ENCODE data around the gene MED7. TPM values are rescaled to one million over a fixed set of nuclear protein-coding genes. Genes with fewer than 3 reads are reported as not detected.

MED7 gene
- total and polyA plus RNA-seq, 2 of the 8 experiments (the other 6 are each of a cell fraction or from before 2014, with no cell fraction given) = 6.9 to 9.5 TPM

- no peak for FAIRE-seq
Measured at GRCh38 chr5:157165668-157166067, 23.0 kb upstream of the MED7 start.

More at GRCh38 chr5:157165668-157166067, 23.0 kb upstream of the MED7 start:
- H2BK15ac ChIP-seq (ENCODE audit: low read length) = no peak overlapping the region
- no peak overlapping the region for H2BK120ac ChIP-seq (replicated peaks; ENCODE audit: low read depth, low read length)
- H3K79me1 ChIP-seq (ENCODE audit: low read depth, low read length) = no peaks in the 10 kb centered on the region
- H3K14ac ChIP-seq (ENCODE audit: insufficient read length) = no peak overlapping the region
- H3K27ac ChIP-seq (ENCODE audit: low read depth, low read length) = no peak overlapping the region
- H3K23ac ChIP-seq (ENCODE audit: insufficient read length) = no peak overlapping the region
- CTCF ChIA-PET (ENCODE audit: partially characterized antibody) = interaction anchor here (0.9 to 1.6 kb wide), 3 partner anchors 9 to 18 kb away, joined by 3 to 5 read pairs (median 4); no protein-coding TSS in a partner anchor
- H3K4me1 ChIP-seq (replicated peaks in 1 of 4; ENCODE audit: control insufficient read depth in 3 of 4, insufficient read depth in 4 of 4, low read length in 3 of 4) = no peaks in the 10 kb centered on the region
- H2AFZ ChIP-seq (ENCODE audit: low read length) = no peak overlapping the region
- H3K9ac ChIP-seq (replicated peaks in 1 of 4; ENCODE audit: extremely low read depth in 1 of 4, low read depth in 3 of 4, low read length in 3 of 4) = no peak overlapping the region
- 91% methylated on average over 14 of the region's 14 CpGs; no CpG with 5 or more reads in 1 of the 2 experiments for WGBS, 2 experiments (ENCODE audit: extremely low coverage in 1 of 2, insufficient coverage in 1 of 2, insufficient read length in 1 of 2, insufficient replicate concordance in 2 of 2, low coverage in 1 of 2, low lambda C conversion rate in 2 of 2, missing lambda C conversion rate in 1 of 2)
- no peak overlapping the region for H3K56ac ChIP-seq (replicated peaks; ENCODE audit: insufficient read length, low read depth, low read length)
- DNase-seq (ENCODE audit: low read depth in 1 of 2, low spot score in 2 of 2) = no peak
- no peak overlapping the region for H4K8ac ChIP-seq (ENCODE audit: extremely low read depth, insufficient read depth, low read length)
- no peak overlapping the region for H2BK20ac ChIP-seq (ENCODE audit: low read length)
- H4K5ac ChIP-seq (ENCODE audit: insufficient read length, low read depth, low read length) = no peak overlapping the region
- no peak overlapping the region for H3K4ac ChIP-seq (replicated peaks; ENCODE audit: insufficient read length, low read depth, low read length)
- no peaks in the 10 kb centered on the region for H3K9me3 ChIP-seq (ENCODE audit: insufficient read depth in 2 of 2, low read depth in 1 of 2, low read length in 1 of 2)
- TF ChIP-seq USF2 (IDR thresholded peaks at IDR 0.05; ENCODE audit: low read length) (no peak), SP2 (IDR thresholded peaks at IDR 0.05; ENCODE audit: low read length) (no peak), RFX5 (IDR thresholded peaks at IDR 0.05; ENCODE audit: borderline replicate concordance, low read depth, low read length) (no peak), SP4 (IDR thresholded peaks at IDR 0.05; ENCODE audit: low read length) (no peak), CREB1 (IDR thresholded peaks at IDR 0.05) (no peak), CEBPB (IDR thresholded peaks at IDR 0.05; ENCODE audit: low read depth, low read length) (no peak), RNF2 (IDR thresholded peaks at IDR 0.05; ENCODE audit: borderline replicate concordance, low read depth, low read length, missing control alignments, poor library complexity, severe bottlenecking) (no peak), TBP (IDR thresholded peaks at IDR 0.05; ENCODE audit: low read depth, low read length) (no peak), TEAD4 (IDR thresholded peaks at IDR 0.05; ENCODE audit: low read depth, low read length) (no peak), POU5F1 (IDR thresholded peaks at IDR 0.05; ENCODE audit: low read depth, low read length) (no peak), SRF (IDR thresholded peaks at IDR 0.05; ENCODE audit: low read depth, low read length) (no peak), CBX5 (IDR thresholded peaks at IDR 0.05; ENCODE audit: low read depth, low read length) (no peak)
- no peak overlapping the region for H3K18ac ChIP-seq (ENCODE audit: extremely low read depth, low read length)
- no peak overlapping the region for H2AK5ac ChIP-seq (ENCODE audit: low read depth, low read length)
- H3K36me3 ChIP-seq (ENCODE audit: control insufficient read depth in 2 of 4, insufficient read depth in 4 of 4, low read length in 3 of 4) = no peaks in the 10 kb centered on the region
- no peak overlapping the region for H2BK12ac ChIP-seq (ENCODE audit: low read depth, low read length)
- no peak overlapping the region for H3K4me3 ChIP-seq (ENCODE audit: extremely low read depth in 1 of 4, insufficient read depth in 2 of 4, low read depth in 3 of 4, low read length in 4 of 4)
- POLR2A ChIA-PET (ENCODE audit: partially characterized antibody) = no interaction called here
- H4K91ac ChIP-seq (replicated peaks; ENCODE audit: insufficient read length, low read length) = no peak overlapping the region
- no peaks in the 10 kb centered on the region for H3K79me2 ChIP-seq (ENCODE audit: control insufficient read depth in 1 of 2, insufficient read depth in 2 of 2, low read length in 2 of 2)
- H3K27me3 ChIP-seq (replicated peaks in 1 of 4; ENCODE audit: control insufficient read depth in 3 of 4, extremely low read depth in 1 of 4, insufficient read depth in 3 of 4, low read length in 3 of 4) = no peaks in the 10 kb centered on the region
- H3K23me2 ChIP-seq (ENCODE audit: low read depth, low read length) = no peaks in the 10 kb centered on the region; the same call in 1 of the 2 replicates
- no peak overlapping the region for H3K4me2 ChIP-seq (ENCODE audit: insufficient read depth in 1 of 2, low read depth in 2 of 2, low read length in 2 of 2)
- no peaks in the 10 kb centered on the region for H4K20me1 ChIP-seq (replicated peaks in 1 of 2; ENCODE audit: control insufficient read depth in 1 of 2, insufficient read depth in 2 of 2, low read length in 2 of 2)
- no peak overlapping the region for H2BK5ac ChIP-seq (ENCODE audit: low read depth, low read length)
